Fibroblast of lung (primary cell): Measurements from ENCODE around the gene MPL. TPM values are rescaled to one million over a fixed set of nuclear protein-coding genes. Genes with fewer than 3 reads are reported as not detected.

Experiments used
- DNase-seq, 2 donors: peaks; one replicate each; pipeline versions ENCODE4 v3.0.0 to v3.0.0-alpha.2; 2010; ENCODE audit warnings: low read depth in 2 of 2
- H2AFZ ChIP-seq: 2 replicates; pipeline ENCODE4 v1.5.1; 2012; ENCODE audit warnings: low read length, control low read depth, inconsistent platforms
- H3K27ac ChIP-seq: 2 replicates; pipeline ENCODE4 v1.5.1; 2011; ENCODE audit warnings: low read length, control low read depth; ENCODE audit not compliant: insufficient read depth
- H3K27me3 ChIP-seq: 2 replicates; pipeline ENCODE4 v1.5.1; 2011; ENCODE audit warnings: mild to moderate bottlenecking, low read length; ENCODE audit not compliant: control insufficient read depth, insufficient read depth
- H3K36me3 ChIP-seq: 2 replicates; pipeline ENCODE4 v1.5.1; 2011; ENCODE audit warnings: low read length; ENCODE audit not compliant: control insufficient read depth, insufficient read depth
- H3K4me1 ChIP-seq: 2 replicates; pipeline ENCODE4 v1.5.1; 2011; ENCODE audit warnings: low read length; ENCODE audit not compliant: control insufficient read depth, insufficient read depth; ENCODE audit errors: extremely low read depth
- H3K4me2 ChIP-seq: 2 replicates; pipeline ENCODE4 v1.5.1; 2011; ENCODE audit warnings: low read length, control low read depth; ENCODE audit not compliant: insufficient read depth; ENCODE audit errors: extremely low read depth
- H3K4me3 ChIP-seq, 4 experiments: fragments of 200-600 bp in 1 of 4; sonication (generic) in 1 of 4; replicated peaks in 1 of 4; 2 replicates each; pipeline ENCODE4 v1.5.1; 2011 to 2016; ENCODE audit warnings: low read length in 4 of 4, low read depth in 3 of 4, mild to moderate bottlenecking in 3 of 4, control low read depth in 2 of 4, inconsistent platforms in 1 of 4, mixed read lengths in 1 of 4; ENCODE audit not compliant: insufficient read depth in 1 of 4; ENCODE audit errors: control extremely low read depth in 1 of 4
- H3K79me2 ChIP-seq: 2 replicates; pipeline ENCODE4 v1.5.1; 2012; ENCODE audit warnings: mild to moderate bottlenecking, low read length, inconsistent platforms; ENCODE audit not compliant: control insufficient read depth, insufficient read depth
- H3K9ac ChIP-seq: 2 replicates; pipeline ENCODE4 v1.5.1; 2011; ENCODE audit warnings: mild to moderate bottlenecking, low read length, control low read depth; ENCODE audit not compliant: insufficient read depth
- H3K9me3 ChIP-seq: 2 replicates; pipeline ENCODE4 v1.5.1; 2012; ENCODE audit warnings: low read depth, low read length; ENCODE audit not compliant: control insufficient read depth, insufficient read depth
- H4K20me1 ChIP-seq: 2 replicates; pipeline ENCODE4 v1.5.1; 2011; ENCODE audit warnings: low read length; ENCODE audit not compliant: control insufficient read depth, insufficient read depth; ENCODE audit errors: extremely low read depth
- CTCF ChIP-seq, 2 donors: IDR thresholded peaks in 1 of 2; conservative IDR thresholded peaks in 1 of 2; 1 replicate in 1 of 2; 2 replicates in 1 of 2; pipeline ENCODE4 v1.5.1; 2011 to 2012; ENCODE audit warnings: low read length in 2 of 2, control low read depth in 1 of 2, inconsistent platforms in 1 of 2, low read depth in 1 of 2, mild to moderate bottlenecking in 1 of 2
- EZH2 ChIP-seq: IDR thresholded peaks from 2 replicates; pipeline ENCODE4 v1.5.1; 2012; ENCODE audit warnings: low read length, control low read depth, mild to moderate bottlenecking; ENCODE audit errors: missing control alignments
- polyA plus RNA-seq, 2 donors: library from polyadenylated mRNA; depleted of rRNA in 1 of 2; stranded (reverse) in 1 of 2; unstranded in 1 of 2; fragments of >200 nt; gene quantifications; 2 replicates each; pipeline ENCODE4 v1.2.1, GENCODE V29; 2011 to 2012; ENCODE audit warnings: missing spikeins in 1 of 2
- total RNA-seq: library from RNA; depleted of rRNA; stranded (reverse); fragments of >200 nt; gene quantifications from 2 replicates; pipeline ENCODE4 v1.2.1, GENCODE V29; 2014

Gene MPL
- total and polyA plus RNA-seq, 2 donors (not counting 1 experiment from before 2014, with no cell fraction given) = not detected

- H3K9me3 ChIP-seq = no peaks in the 10 kb centered on the region
- H3K79me2 ChIP-seq = no peaks in the 10 kb centered on the region
- H3K27ac ChIP-seq = no peak overlapping the region
- no peak overlapping the region for H2AFZ ChIP-seq
- H3K36me3 ChIP-seq = no peaks in the 10 kb centered on the region
- H3K4me1 ChIP-seq = no peaks in the 10 kb centered on the region
- H3K4me3 ChIP-seq = no peak overlapping the region
- H3K27me3 ChIP-seq = no peaks in the 10 kb centered on the region
- H3K9ac ChIP-seq = no peak overlapping the region
- no peaks in the 10 kb centered on the region for H4K20me1 ChIP-seq
- no peak overlapping the region for H3K4me2 ChIP-seq
- TF ChIP-seq CTCF (conservative IDR thresholded peaks at IDR 0.05 in 1 of 2, IDR thresholded peaks at IDR 0.05 in 1 of 2; ENCODE audit: low read depth in 1 of 2, low read length in 2 of 2) = no peak
- no peak for TF ChIP-seq EZH2
- DNase-seq = no peak
Observed at GRCh38 chr1:43312212-43312623, 25.4 kb upstream of the MPL start.

- Histone ChIP-seq H3K79me2 (no peaks in the 10 kb centered on the region), H3K36me3 (no peaks in the 10 kb centered on the region), H2AFZ (no peak overlapping the region), H4K20me1 (no peaks in the 10 kb centered on the region), H3K9me3 (no peaks in the 10 kb centered on the region), H3K4me1 (no peaks in the 10 kb centered on the region), H3K9ac (no peak overlapping the region), H3K4me2 (no peak overlapping the region), H3K27me3 (no peaks in the 10 kb centered on the region), H3K4me3 (no peak overlapping the region), H3K27ac (no peak overlapping the region)
- no peak for DNase-seq
- no peak for TF ChIP-seq EZH2
- no peak for TF ChIP-seq CTCF (conservative IDR thresholded peaks at IDR 0.05 in 1 of 2, IDR thresholded peaks at IDR 0.05 in 1 of 2; ENCODE audit: low read depth in 1 of 2, low read length in 2 of 2)
Observed at GRCh38 chr1:43312663-43313515, 24.7 kb upstream of the MPL start.

GRCh38 chr1:43313771-43314170 lies 23.8 kb upstream of the MPL start:
- no peaks in the 10 kb centered on the region for H3K9me3 ChIP-seq
- no peak for DNase-seq
- H3K79me2 ChIP-seq = no peaks in the 10 kb centered on the region
- H3K36me3 ChIP-seq = no peaks in the 10 kb centered on the region
- H2AFZ ChIP-seq = no peak overlapping the region
- H3K4me2 ChIP-seq = no peak overlapping the region
- H3K4me3 ChIP-seq = no peak overlapping the region
- no peak overlapping the region for H3K9ac ChIP-seq
- H4K20me1 ChIP-seq = no peaks in the 10 kb centered on the region
- H3K27me3 ChIP-seq = no peaks in the 10 kb centered on the region
- H3K4me1 ChIP-seq = no peaks in the 10 kb centered on the region
- no peak for TF ChIP-seq EZH2
- H3K27ac ChIP-seq = no peak overlapping the region
